ENCODE data around the gene HSD17B10. TPM values are rescaled to one million over a fixed set of nuclear protein-coding genes. Genes with fewer than 3 reads are reported as not detected.
"Not testable (repeated sequence)": the region's sequence is repeated elsewhere in the genome, so short reads cannot be mapped to it uniquely, and the experiment has no call there.

HSD17B10 gene
- total and polyA plus RNA-seq, 5 donors from 2014 or later = 54.5 to 155 (median 139) TPM

GRCh38 chrX:53471346-53471745 is 37.2 kb upstream of the HSD17B10 start:
- ATAC-seq (ENCODE audit: low read depth in 2 of 2) (no peak), DNase-seq (no peak)
- Histone ChIP-seq H3K27ac (ENCODE audit: insufficient read depth, low read length, poor library complexity, severe bottlenecking) (no peak overlapping the region), H3K4me3 (ENCODE audit: low read depth, low read length) (no peak overlapping the region), H3K27me3 (ENCODE audit: control insufficient read depth, insufficient read depth, low read length) (no peaks in the 10 kb centered on the region), H3K36me3 (ENCODE audit: control insufficient read depth, insufficient read depth, low read length) (no peaks in the 10 kb centered on the region), H3K4me1 (ENCODE audit: control insufficient read depth, insufficient read depth, low read length, poor library complexity, severe bottlenecking) (no peaks in the 10 kb centered on the region), H3K9me3 (ENCODE audit: control insufficient read depth in 2 of 2, low read length in 2 of 2) (no peaks in the 10 kb centered on the region)
- no peak overlapping the region for H3K27ac Mint-ChIP-seq
- H3K27me3 Mint-ChIP-seq = no peaks in the 10 kb centered on the region
- no peak overlapping the region for H3K4me3 Mint-ChIP-seq
- no peaks in the 10 kb centered on the region for H3K36me3 Mint-ChIP-seq
- H3K4me1 Mint-ChIP-seq = no peaks in the 10 kb centered on the region
- peaks cover 0 to 3% (median 0%) of the 10 kb centered on the region in 7 donors for H3K9me3 Mint-ChIP-seq

GRCh38 chrX:53468659-53469058 is 34.5 kb upstream of the HSD17B10 start:
- H3K36me3 Mint-ChIP-seq; H3K9me3 Mint-ChIP-seq; H3K27me3 ChIP-seq (ENCODE audit: control insufficient read depth, insufficient read depth, low read length); H3K9me3 ChIP-seq (ENCODE audit: control insufficient read depth in 2 of 2, low read length in 2 of 2); H3K27ac ChIP-seq (ENCODE audit: insufficient read depth, low read length, poor library complexity, severe bottlenecking); H3K36me3 ChIP-seq (ENCODE audit: control insufficient read depth, insufficient read depth, low read length); H3K4me1 ChIP-seq (ENCODE audit: control insufficient read depth, insufficient read depth, low read length, poor library complexity, severe bottlenecking); DNase-seq; H3K4me3 ChIP-seq (ENCODE audit: low read depth, low read length); ATAC-seq (ENCODE audit: low read depth in 2 of 2); H3K4me3 Mint-ChIP-seq; H3K4me1 Mint-ChIP-seq; H3K27me3 Mint-ChIP-seq; H3K27ac Mint-ChIP-seq: not testable (repeated sequence)

GRCh38 chrX:53458082-53458481 is 23.9 kb upstream of the HSD17B10 start:
- ATAC-seq (ENCODE audit: low read depth in 2 of 2) = no peak

GRCh38 chrX:53456254-53456653 is 22.1 kb upstream of the HSD17B10 start:
- H3K4me3 Mint-ChIP-seq = no peak overlapping the region
- ATAC-seq (ENCODE audit: low read depth in 2 of 2) (no peak), DNase-seq (no peak)
- no peaks in the 10 kb centered on the region for H3K36me3 ChIP-seq (ENCODE audit: control insufficient read depth, insufficient read depth, low read length)
- no peaks in the 10 kb centered on the region for H3K4me1 Mint-ChIP-seq
- H3K4me3 ChIP-seq (ENCODE audit: low read depth, low read length) = no peak overlapping the region
- no peaks in the 10 kb centered on the region for H3K4me1 ChIP-seq (ENCODE audit: control insufficient read depth, insufficient read depth, low read length, poor library complexity, severe bottlenecking)
- H3K27me3 ChIP-seq (ENCODE audit: control insufficient read depth, insufficient read depth, low read length) = no peaks in the 10 kb centered on the region
- no peak overlapping the region for H3K27ac ChIP-seq (ENCODE audit: insufficient read depth, low read length, poor library complexity, severe bottlenecking)
- H3K27me3 Mint-ChIP-seq = no peaks in the 10 kb centered on the region
- no peaks in the 10 kb centered on the region for H3K9me3 ChIP-seq (ENCODE audit: control insufficient read depth in 2 of 2, low read length in 2 of 2)
- peaks cover 0 to 2% (median 0%) of the 10 kb centered on the region in 7 donors for H3K9me3 Mint-ChIP-seq
- no peak overlapping the region for H3K27ac Mint-ChIP-seq
- no peaks in the 10 kb centered on the region for H3K36me3 Mint-ChIP-seq

More at GRCh38 chrX:53458082-53458481, 23.9 kb upstream of the HSD17B10 start:
- Histone ChIP-seq H3K27ac (ENCODE audit: insufficient read depth, low read length, poor library complexity, severe bottlenecking) (no peak overlapping the region), H3K9me3 (ENCODE audit: control insufficient read depth in 2 of 2, low read length in 2 of 2) (no peaks in the 10 kb centered on the region), H3K4me1 (ENCODE audit: control insufficient read depth, insufficient read depth, low read length, poor library complexity, severe bottlenecking) (no peaks in the 10 kb centered on the region), H3K4me3 (ENCODE audit: low read depth, low read length) (no peak overlapping the region), H3K36me3 (ENCODE audit: control insufficient read depth, insufficient read depth, low read length) (no peaks in the 10 kb centered on the region), H3K27me3 (ENCODE audit: control insufficient read depth, insufficient read depth, low read length) (no peaks in the 10 kb centered on the region)
- Mint-ChIP-seq H3K36me3 (no peaks in the 10 kb centered on the region), H3K4me3 (no peak overlapping the region), H3K4me1 (no peaks in the 10 kb centered on the region), H3K9me3 (peaks cover 0 to 2% (median 0%) of the 10 kb centered on the region in 7 donors), H3K27ac (no peak overlapping the region), H3K27me3 (peaks cover 4% of the 10 kb centered on the region)
- DNase-seq = no peak

- H3K9me3 ChIP-seq (ENCODE audit: control insufficient read depth in 2 of 2, low read length in 2 of 2) = no peaks in the 10 kb centered on the region
- H3K27ac Mint-ChIP-seq = no peak overlapping the region
- H3K27ac ChIP-seq (ENCODE audit: insufficient read depth, low read length, poor library complexity, severe bottlenecking) = no peak overlapping the region
- no peaks in the 10 kb centered on the region for H3K4me1 Mint-ChIP-seq
- H3K4me1 ChIP-seq (ENCODE audit: control insufficient read depth, insufficient read depth, low read length, poor library complexity, severe bottlenecking) = no peaks in the 10 kb centered on the region
- DNase-seq (no peak), ATAC-seq (ENCODE audit: low read depth in 2 of 2) (no peak)
- no peak overlapping the region for H3K4me3 Mint-ChIP-seq
- H3K27me3 Mint-ChIP-seq = no peaks in the 10 kb centered on the region
- H3K36me3 Mint-ChIP-seq = no peaks in the 10 kb centered on the region
- no peaks in the 10 kb centered on the region for H3K27me3 ChIP-seq (ENCODE audit: control insufficient read depth, insufficient read depth, low read length)
- no peak overlapping the region for H3K4me3 ChIP-seq (ENCODE audit: low read depth, low read length)
- no peaks in the 10 kb centered on the region for H3K9me3 Mint-ChIP-seq
- no peaks in the 10 kb centered on the region for H3K36me3 ChIP-seq (ENCODE audit: control insufficient read depth, insufficient read depth, low read length)
Measured at GRCh38 chrX:53452812-53453211, 18.6 kb upstream of the HSD17B10 start.

- Histone ChIP-seq H3K9me3 (ENCODE audit: control insufficient read depth in 2 of 2, low read length in 2 of 2) (no peaks in the 10 kb centered on the region), H3K36me3 (ENCODE audit: control insufficient read depth, insufficient read depth, low read length) (no peaks in the 10 kb centered on the region), H3K4me1 (ENCODE audit: control insufficient read depth, insufficient read depth, low read length, poor library complexity, severe bottlenecking) (no peaks in the 10 kb centered on the region), H3K27ac (ENCODE audit: insufficient read depth, low read length, poor library complexity, severe bottlenecking) (no peak overlapping the region), H3K27me3 (ENCODE audit: control insufficient read depth, insufficient read depth, low read length) (no peaks in the 10 kb centered on the region), H3K4me3 (ENCODE audit: low read depth, low read length) (no peak overlapping the region)
- Mint-ChIP-seq H3K9me3 (no peaks in the 10 kb centered on the region), H3K4me1 (no peaks in the 10 kb centered on the region), H3K27me3 (no peaks in the 10 kb centered on the region), H3K4me3 (no peak overlapping the region), H3K27ac (no peak overlapping the region), H3K36me3 (no peaks in the 10 kb centered on the region)
- no peak for DNase-seq
- no peak for ATAC-seq (ENCODE audit: low read depth in 2 of 2)
Measured at GRCh38 chrX:53449632-53450031, 15.5 kb upstream of the HSD17B10 start.

- no peak for ATAC-seq (ENCODE audit: low read depth in 2 of 2)
- H3K27ac ChIP-seq (ENCODE audit: insufficient read depth, low read length, poor library complexity, severe bottlenecking) = no peak overlapping the region
- H3K27me3 ChIP-seq (ENCODE audit: control insufficient read depth, insufficient read depth, low read length) = no peaks in the 10 kb centered on the region
- DNase-seq = no peak
- no peaks in the 10 kb centered on the region for H3K36me3 Mint-ChIP-seq
- H3K4me1 ChIP-seq (ENCODE audit: control insufficient read depth, insufficient read depth, low read length, poor library complexity, severe bottlenecking) = no peaks in the 10 kb centered on the region
- no peaks in the 10 kb centered on the region for H3K36me3 ChIP-seq (ENCODE audit: control insufficient read depth, insufficient read depth, low read length)
- H3K27ac Mint-ChIP-seq = no peak overlapping the region
- no peaks in the 10 kb centered on the region for H3K9me3 ChIP-seq (ENCODE audit: control insufficient read depth in 2 of 2, low read length in 2 of 2)
- no peak overlapping the region for H3K4me3 Mint-ChIP-seq
- H3K27me3 Mint-ChIP-seq = no peaks in the 10 kb centered on the region
- no peak overlapping the region for H3K4me3 ChIP-seq (ENCODE audit: low read depth, low read length)
- no peaks in the 10 kb centered on the region for H3K9me3 Mint-ChIP-seq
- H3K4me1 Mint-ChIP-seq = no peaks in the 10 kb centered on the region
Measured at GRCh38 chrX:53447441-53447840, 13.3 kb upstream of the HSD17B10 start.

GRCh38 chrX:53445977-53446376 is 11.8 kb upstream of the HSD17B10 start:
- Mint-ChIP-seq H3K36me3 (no peaks in the 10 kb centered on the region), H3K9me3 (no peaks in the 10 kb centered on the region), H3K4me3 (no peak overlapping the region), H3K4me1 (peaks cover 0 to 8% (median 0%) of the 10 kb centered on the region in 4 donors), H3K27ac (no peak overlapping the region), H3K27me3 (no peaks in the 10 kb centered on the region)
- Histone ChIP-seq H3K4me3 (ENCODE audit: low read depth, low read length) (no peak overlapping the region), H3K9me3 (ENCODE audit: control insufficient read depth in 2 of 2, low read length in 2 of 2) (no peaks in the 10 kb centered on the region), H3K27me3 (ENCODE audit: control insufficient read depth, insufficient read depth, low read length) (no peaks in the 10 kb centered on the region), H3K27ac (ENCODE audit: insufficient read depth, low read length, poor library complexity, severe bottlenecking) (no peak overlapping the region), H3K36me3 (ENCODE audit: control insufficient read depth, insufficient read depth, low read length) (no peaks in the 10 kb centered on the region), H3K4me1 (ENCODE audit: control insufficient read depth, insufficient read depth, low read length, poor library complexity, severe bottlenecking) (peaks cover 10% of the 10 kb centered on the region)
- DNase-seq = peak in 2 of 3 donors; percentile 26 to 67
- ATAC-seq (ENCODE audit: low read depth in 2 of 2) = no peak
